ENCODE results near the gene GSTM3. TPM values are rescaled to one million over a fixed set of nuclear protein-coding genes. Genes with fewer than 3 reads are reported as not detected.

The GSTM3 gene
- total and polyA plus RNA-seq, 10 of the 15 experiments (the other 5 are each of a cell fraction or from before 2014, with no cell fraction given): not detected

DNA sequence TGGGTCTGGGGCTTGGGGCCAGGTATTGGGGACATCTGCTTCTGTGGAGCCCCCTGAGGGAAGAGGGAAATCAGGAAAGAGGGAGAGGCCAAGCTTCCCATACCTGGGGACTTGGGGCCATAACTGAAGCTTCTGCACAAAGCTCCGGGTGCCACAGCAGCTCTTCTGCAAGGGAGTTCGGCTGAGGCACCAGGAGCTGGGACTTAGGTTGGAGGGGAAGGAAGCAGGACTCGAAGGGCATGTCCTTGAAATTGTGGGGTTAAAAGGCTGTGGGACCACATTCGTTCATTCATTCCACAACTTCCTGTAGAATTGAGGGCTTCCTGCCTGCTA is 24.6 kb upstream of the GSTM3 start:
- H3K9ac ChIP-seq (ENCODE audit: control insufficient read depth, insufficient read depth, low read length): no peak overlapping the region
- no peak for TF ChIP-seq MYC (IDR thresholded peaks at IDR 0.05; ENCODE audit: insufficient read depth, insufficient read length, insufficient replicate concordance, low read length, severe bottlenecking)
- no peak for TF ChIP-seq HDGF (IDR thresholded peaks at IDR 0.05)
- TF ChIP-seq SREBF2 (IDR thresholded peaks at IDR 0.05; ENCODE audit: low read length): no peak
- no peak for TF ChIP-seq MEF2B (IDR thresholded peaks at IDR 0.05; ENCODE audit: partially characterized antibody, poor library complexity, severe bottlenecking)
- TF ChIP-seq RAD21 (IDR thresholded peaks at IDR 0.05; ENCODE audit: insufficient read depth, low read depth, low read length): no peak
- no peak for TF ChIP-seq SIX5 (IDR thresholded peaks at IDR 0.05; ENCODE audit: low read depth, low read length, severe bottlenecking)
- TF ChIP-seq YBX1 (IDR thresholded peaks at IDR 0.05): no peak
- TF ChIP-seq, protein P1, sequence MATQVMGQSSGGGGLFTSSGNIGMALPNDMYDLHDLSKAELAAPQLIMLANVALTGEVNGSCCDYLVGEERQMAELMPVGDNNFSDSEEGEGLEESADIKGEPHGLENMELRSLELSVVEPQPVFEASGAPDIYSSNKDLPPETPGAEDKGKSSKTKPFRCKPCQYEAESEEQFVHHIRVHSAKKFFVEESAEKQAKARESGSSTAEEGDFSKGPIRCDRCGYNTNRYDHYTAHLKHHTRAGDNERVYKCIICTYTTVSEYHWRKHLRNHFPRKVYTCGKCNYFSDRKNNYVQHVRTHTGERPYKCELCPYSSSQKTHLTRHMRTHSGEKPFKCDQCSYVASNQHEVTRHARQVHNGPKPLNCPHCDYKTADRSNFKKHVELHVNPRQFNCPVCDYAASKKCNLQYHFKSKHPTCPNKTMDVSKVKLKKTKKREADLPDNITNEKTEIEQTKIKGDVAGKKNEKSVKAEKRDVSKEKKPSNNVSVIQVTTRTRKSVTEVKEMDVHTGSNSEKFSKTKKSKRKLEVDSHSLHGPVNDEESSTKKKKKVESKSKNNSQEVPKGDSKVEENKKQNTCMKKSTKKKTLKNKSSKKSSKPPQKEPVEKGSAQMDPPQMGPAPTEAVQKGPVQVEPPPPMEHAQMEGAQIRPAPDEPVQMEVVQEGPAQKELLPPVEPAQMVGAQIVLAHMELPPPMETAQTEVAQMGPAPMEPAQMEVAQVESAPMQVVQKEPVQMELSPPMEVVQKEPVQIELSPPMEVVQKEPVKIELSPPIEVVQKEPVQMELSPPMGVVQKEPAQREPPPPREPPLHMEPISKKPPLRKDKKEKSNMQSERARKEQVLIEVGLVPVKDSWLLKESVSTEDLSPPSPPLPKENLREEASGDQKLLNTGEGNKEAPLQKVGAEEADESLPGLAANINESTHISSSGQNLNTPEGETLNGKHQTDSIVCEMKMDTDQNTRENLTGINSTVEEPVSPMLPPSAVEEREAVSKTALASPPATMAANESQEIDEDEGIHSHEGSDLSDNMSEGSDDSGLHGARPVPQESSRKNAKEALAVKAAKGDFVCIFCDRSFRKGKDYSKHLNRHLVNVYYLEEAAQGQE (IDR thresholded peaks at IDR 0.05; ENCODE audit: low read depth, low read length): no peak
- no peak for TF ChIP-seq HCFC1 (IDR thresholded peaks at IDR 0.05; ENCODE audit: low read length)
- TF ChIP-seq EP300 (IDR thresholded peaks at IDR 0.05; ENCODE audit: borderline replicate concordance in 1 of 2, control insufficient read depth in 1 of 2, low read depth in 2 of 2, low read length in 2 of 2): no peak
- TF ChIP-seq TCF3 (IDR thresholded peaks at IDR 0.05; ENCODE audit: borderline replicate concordance, insufficient read depth, low read depth, low read length): no peak
- no peak for TF ChIP-seq IKZF1 (conservative IDR thresholded peaks at IDR 0.05)
- TF ChIP-seq, protein P2, sequence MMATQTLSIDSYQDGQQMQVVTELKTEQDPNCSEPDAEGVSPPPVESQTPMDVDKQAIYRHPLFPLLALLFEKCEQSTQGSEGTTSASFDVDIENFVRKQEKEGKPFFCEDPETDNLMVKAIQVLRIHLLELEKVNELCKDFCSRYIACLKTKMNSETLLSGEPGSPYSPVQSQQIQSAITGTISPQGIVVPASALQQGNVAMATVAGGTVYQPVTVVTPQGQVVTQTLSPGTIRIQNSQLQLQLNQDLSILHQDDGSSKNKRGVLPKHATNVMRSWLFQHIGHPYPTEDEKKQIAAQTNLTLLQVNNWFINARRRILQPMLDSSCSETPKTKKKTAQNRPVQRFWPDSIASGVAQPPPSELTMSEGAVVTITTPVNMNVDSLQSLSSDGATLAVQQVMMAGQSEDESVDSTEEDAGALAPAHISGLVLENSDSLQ (IDR thresholded peaks at IDR 0.05): no peak
- TF ChIP-seq POLR2AphosphoS2 (IDR thresholded peaks at IDR 0.05; ENCODE audit: low read depth, low read length): no peak
- no peak for TF ChIP-seq GABPA (IDR thresholded peaks at IDR 0.05; ENCODE audit: low read depth)
- WGBS (ENCODE audit: insufficient coverage, insufficient replicate concordance, low lambda C conversion rate, missing lambda C conversion rate): 50% methylated on average over 4 of the region's 4 CpGs
- in situ Hi-C loops (cut with MboI) (no loop called here), intact Hi-C loops (cut with micrococcal nuclease; ENCODE audit: unreplicated experiment) (no loop called here)
- SMC1A ChIA-PET (ENCODE audit: uncharacterized antibody, unreplicated experiment): interaction anchor here (2.7 kb wide), 1 partner anchor 125 kb away, joined by 8 read pairs; no protein-coding TSS in a partner anchor
- H4K20me1 ChIP-seq (ENCODE audit: control insufficient read depth, insufficient read depth): no peaks in the 10 kb centered on the region
- RAD21 ChIA-PET (ENCODE audit: unreplicated experiment): interaction anchor here (0.8 to 2.0 kb wide), 2 partner anchors 125 to 220 kb away, joined by 3 to 5 read pairs; no protein-coding TSS in a partner anchor
- no peak overlapping the region for H3K4me3 ChIP-seq
- no peaks in the 10 kb centered on the region for H3K9me3 ChIP-seq (replicated peaks; ENCODE audit: control insufficient read depth, insufficient read depth, low read length)
- FAIRE-seq (no peak), DNase-seq (ENCODE audit: low read depth, low spot score) (no peak), ATAC-seq (no peak)
- H3K27ac ChIP-seq (ENCODE audit: control insufficient read depth, insufficient read depth): no peak overlapping the region
- no peaks in the 10 kb centered on the region for H3K36me3 ChIP-seq (ENCODE audit: control insufficient read depth in 2 of 2, insufficient read depth in 2 of 2, low read length in 1 of 2)
- no peak overlapping the region for H3K4me2 ChIP-seq (ENCODE audit: control insufficient read depth, insufficient read depth)
- H3K4me1 ChIP-seq (ENCODE audit: control insufficient read depth, insufficient read depth, low read length): no peaks in the 10 kb centered on the region
- POLR2A ChIA-PET: no interaction called here
- H3K79me2 ChIP-seq (ENCODE audit: control insufficient read depth, insufficient read depth, low read length): no peaks in the 10 kb centered on the region
- H2AFZ ChIP-seq (ENCODE audit: control insufficient read depth, low read depth, low read length): no peak overlapping the region
- H3K27me3 ChIP-seq (replicated peaks in 1 of 2; ENCODE audit: control insufficient read depth in 2 of 2, insufficient read depth in 2 of 2, low read length in 1 of 2): no peaks in the 10 kb centered on the region; a peak in 1 of 4 replicates
- CTCF ChIA-PET: interaction anchor here (0.7 to 1.9 kb wide), 9 partner anchors 9 to 220 kb away, joined by 3 to 8 read pairs (median 4); partner anchors contain the start of gene AHCYL1
- BruUV-seq (replicated peaks): no TSS peak

Measured in GM12878 (cell line).